H9 (cell line): ENCODE measurements around the gene PDIA3. TPM values are rescaled to one million over a fixed set of nuclear protein-coding genes. Genes with fewer than 3 reads are reported as not detected.
A peak's percentile ranks its signal among the peaks of the same experiment; 100 is the strongest.
"Not testable (repeated sequence)": the region's sequence is repeated elsewhere in the genome, so short reads cannot be mapped to it uniquely, and the experiment has no call there.

Experiments
- DNase-seq: peaks from one replicate; pipeline ENCODE4 v3.0.0-alpha.2; 2017
- H2AFZ ChIP-seq: one replicate; pipeline ENCODE4 v1.6.1; 2013; ENCODE audit warnings: mild to moderate bottlenecking, low read length, control low read depth, moderate library complexity
- H2AK5ac ChIP-seq: 2 replicates; pipeline ENCODE4 v1.6.1; 2013; ENCODE audit warnings: low read length, control low read depth, mixed read lengths; ENCODE audit not compliant: insufficient read length
- H2BK120ac ChIP-seq: one replicate; pipeline ENCODE4 v1.6.1; 2013; ENCODE audit warnings: low read depth, mild to moderate bottlenecking, low read length, control low read depth, inconsistent platforms; ENCODE audit not compliant: poor library complexity, severe bottlenecking
- H2BK12ac ChIP-seq: 2 replicates; pipeline ENCODE4 v1.6.1; 2013; ENCODE audit warnings: low read length, control low read depth, mixed read lengths, low read depth; ENCODE audit not compliant: insufficient read length
- H2BK15ac ChIP-seq: 2 replicates; pipeline ENCODE4 v1.6.1; 2013; ENCODE audit warnings: low read depth, low read length, control low read depth
- H2BK20ac ChIP-seq: one replicate; pipeline ENCODE4 v1.6.1; 2013; ENCODE audit warnings: low read depth, mild to moderate bottlenecking, low read length, control low read depth, inconsistent platforms; ENCODE audit not compliant: poor library complexity, severe bottlenecking
- H2BK5ac ChIP-seq: 2 replicates; pipeline ENCODE4 v1.6.1; 2013; ENCODE audit warnings: low read length, control low read depth, mixed read lengths; ENCODE audit not compliant: insufficient read length
- H3K14ac ChIP-seq: 2 replicates; pipeline ENCODE4 v1.6.1; 2013; ENCODE audit warnings: low read length, control low read depth; ENCODE audit not compliant: insufficient read depth
- H3K18ac ChIP-seq: 2 replicates; pipeline ENCODE4 v1.6.1; 2013; ENCODE audit warnings: low read depth, mild to moderate bottlenecking, mixed read lengths, low read length, control low read depth; ENCODE audit not compliant: insufficient read length
- H3K23ac ChIP-seq: 2 replicates; pipeline ENCODE4 v1.6.1; 2013; ENCODE audit warnings: low read length, control low read depth, mixed read lengths, low read depth; ENCODE audit not compliant: insufficient read length
- H3K23me2 ChIP-seq: 2 replicates; pipeline ENCODE4 v1.6.1; 2013; ENCODE audit warnings: low read depth, mild to moderate bottlenecking, mixed read lengths, low read length, control low read depth; ENCODE audit not compliant: insufficient read length, poor library complexity, severe bottlenecking
- H3K27ac ChIP-seq: 2 replicates; pipeline ENCODE4 v1.5.1; 2013; ENCODE audit warnings: low read length, control low read depth, mixed read lengths, low read depth; ENCODE audit not compliant: insufficient read length
- H3K27me3 ChIP-seq: 2 replicates; pipeline ENCODE4 v1.6.1; 2013; ENCODE audit warnings: low read length, control low read depth, inconsistent platforms; ENCODE audit not compliant: insufficient read depth
- H3K4ac ChIP-seq: 2 replicates; pipeline ENCODE4 v1.6.1; 2013; ENCODE audit warnings: low read depth, mild to moderate bottlenecking, control low read depth, inconsistent platforms, low read length, moderate library complexity
- H3K4me1 ChIP-seq: 2 replicates; pipeline ENCODE4 v1.6.1; 2013; ENCODE audit warnings: low read length, control low read depth, inconsistent platforms; ENCODE audit not compliant: insufficient read depth
- H3K4me2 ChIP-seq: 2 replicates; pipeline ENCODE4 v1.6.1; 2013; ENCODE audit warnings: low read length, control low read depth, mixed read lengths; ENCODE audit not compliant: insufficient read length, insufficient read depth
- H3K56ac ChIP-seq: 2 replicates; pipeline ENCODE4 v1.6.1; 2013; ENCODE audit warnings: low read depth, mild to moderate bottlenecking, mixed read lengths, low read length, control low read depth; ENCODE audit not compliant: insufficient read length
- H3K79me1 ChIP-seq: 2 replicates; pipeline ENCODE4 v1.6.1; 2013; ENCODE audit warnings: low read depth, mild to moderate bottlenecking, moderate library complexity, low read length, control low read depth, inconsistent platforms; ENCODE audit not compliant: insufficient read depth, poor library complexity, severe bottlenecking
- H3K79me2 ChIP-seq: 2 replicates; pipeline ENCODE4 v1.6.1; 2013; ENCODE audit warnings: low read length, control low read depth, inconsistent platforms; ENCODE audit not compliant: insufficient read depth
- H3K9ac ChIP-seq: 2 replicates; pipeline ENCODE4 v1.6.1; 2013; ENCODE audit warnings: low read length, control low read depth, mixed read lengths; ENCODE audit not compliant: insufficient read length; ENCODE audit errors: extremely low read depth
- H3K9me3 ChIP-seq: one replicate; pipeline ENCODE4 v1.6.1; 2013; ENCODE audit warnings: low read depth, low read length, inconsistent platforms; ENCODE audit not compliant: control insufficient read depth
- H3T11ph ChIP-seq: one replicate; pipeline ENCODE4 v1.6.1; 2013; ENCODE audit warnings: mild to moderate bottlenecking, low read length, control low read depth, inconsistent platforms
- H4K20me1 ChIP-seq: one replicate; pipeline ENCODE4 v1.6.1; 2013; ENCODE audit not compliant: control insufficient read depth, insufficient read length, insufficient read depth
- H4K5ac ChIP-seq: 2 replicates; pipeline ENCODE4 v1.6.1; 2013; ENCODE audit warnings: low read depth, mild to moderate bottlenecking, mixed read lengths, low read length, control low read depth; ENCODE audit not compliant: insufficient read length
- H4K8ac ChIP-seq: replicated peaks from 2 replicates; pipeline ENCODE4 v1.6.1; 2013; ENCODE audit warnings: low read length, control low read depth, mixed read lengths, low read depth; ENCODE audit not compliant: insufficient read length
- H4K91ac ChIP-seq: 2 replicates; pipeline ENCODE4 v1.6.1; 2013; ENCODE audit warnings: low read depth, mild to moderate bottlenecking, moderate library complexity, mixed read lengths, low read length, control low read depth; ENCODE audit not compliant: insufficient read length
- H3K27ac Mint-ChIP-seq, 3 experiments: 2 replicates in 2 of 3; 3 replicates in 1 of 3; pipeline ENCODE4 v1.8.0; 2020 to 2021; ENCODE audit warnings: mixed read lengths in 3 of 3, mild to moderate bottlenecking in 1 of 3, moderate library complexity in 1 of 3
- H3K27me3 Mint-ChIP-seq: 2 replicates; pipeline ENCODE4 v1.8.0; 2021; ENCODE audit warnings: low read depth, mild to moderate bottlenecking, moderate library complexity, mixed read lengths
- H3K36me3 Mint-ChIP-seq, 3 experiments: 2 replicates in 2 of 3; 3 replicates in 1 of 3; pipeline ENCODE4 v1.8.0; 2020 to 2021; ENCODE audit warnings: low read depth in 3 of 3, mixed read lengths in 3 of 3; ENCODE audit not compliant: insufficient read depth in 1 of 3
- H3K4me1 Mint-ChIP-seq, 2 experiments: 2 replicates each; pipeline ENCODE4 v1.8.0; 2020; ENCODE audit warnings: mixed read lengths in 2 of 2
- H3K4me3 Mint-ChIP-seq, 2 experiments: 2 replicates in 1 of 2; 3 replicates in 1 of 2; pipeline ENCODE4 v1.8.0; 2020 to 2021; ENCODE audit warnings: mild to moderate bottlenecking in 2 of 2, mixed read lengths in 2 of 2, moderate library complexity in 1 of 2
- H3K9me3 Mint-ChIP-seq, 2 experiments: 2 replicates in 1 of 2; 3 replicates in 1 of 2; pipeline ENCODE4 v1.8.0; 2020; ENCODE audit warnings: mild to moderate bottlenecking in 2 of 2, mixed read lengths in 2 of 2, moderate library complexity in 1 of 2
- WGBS: extraction: QIAGEN DNeasy Blood & Tissue Kit; methylation state at CpG from one replicate; pipeline ENCODE4 v1.1.7; 2013; ENCODE audit warnings: missing lambda C conversion rate, low lambda C conversion rate, mixed read lengths; ENCODE audit not compliant: insufficient read length; ENCODE audit errors: extremely low coverage; 5-methylcytosine and 5-hydroxymethylcytosine counted together
- total RNA-seq: library from RNA; stranded (reverse); gene quantifications from 2 replicates; pipeline ENCODE4 v1.2.1, GENCODE V29; 2021
- TF ChIP-seq, protein P1 (sequence below): fragments of 200-600 bp; sonication (generic); conservative IDR thresholded peaks from 3 replicates; pipeline ENCODE4 v1.8.0; 2021; ENCODE audit warnings: antibody characterized with exemption, mild to moderate bottlenecking

The PDIA3 gene
- total RNA-seq, 1 experiment from 2014 or later = 524 TPM

DNA sequence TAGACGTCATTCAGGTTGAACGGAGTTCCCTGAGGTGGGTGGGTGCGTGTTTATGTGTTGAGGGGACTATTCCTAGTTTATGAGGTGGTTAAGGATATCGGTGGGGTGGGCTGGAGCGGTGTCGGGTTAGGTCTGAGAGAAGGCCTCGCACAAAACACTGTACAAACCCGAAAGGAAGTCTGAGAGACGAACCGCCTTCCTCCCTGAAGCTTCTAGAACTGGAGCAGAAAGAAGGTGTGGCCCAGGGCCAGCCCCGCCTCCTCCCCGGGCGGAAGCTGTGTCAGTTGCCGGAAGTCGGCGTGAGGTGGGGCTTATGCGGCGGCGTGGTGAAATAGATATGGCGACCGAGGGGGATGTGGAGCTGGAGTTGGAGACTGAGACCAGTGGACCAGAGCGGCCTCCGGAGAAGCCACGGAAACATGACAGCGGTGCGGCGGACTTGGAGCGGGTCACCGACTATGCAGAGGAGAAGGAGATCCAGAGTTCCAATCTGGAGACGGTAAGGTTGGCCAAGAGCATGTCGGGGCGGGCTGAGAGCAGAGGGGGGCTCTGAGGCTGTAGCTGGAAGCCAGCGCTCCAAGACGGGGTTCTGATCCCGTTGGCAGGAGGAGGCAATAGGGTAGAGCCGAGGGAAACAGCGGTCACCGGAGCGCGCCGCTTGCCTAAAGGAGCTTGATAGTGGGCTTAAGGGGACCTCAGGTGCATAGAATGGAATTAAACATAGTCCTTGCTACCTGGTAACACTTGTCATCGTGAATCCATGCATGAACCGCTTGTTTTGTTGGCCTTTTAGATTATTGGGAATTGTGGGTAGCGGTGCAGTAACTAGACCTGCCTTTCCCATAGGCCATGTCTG, 54.3 kb downstream of the PDIA3 start, which contains the start of gene HYPK:
Gene HYPK, plus strand, starts transcription at position 314 of the 856 bp plus-strand sequence. Its CDS starts 24 bp downstream, at position 338.
- Mint-ChIP-seq H3K36me3 (peaks cover 41 to 81% (median 55%) of the 10 kb centered on the region in 3 experiments), H3K27me3 (no peaks in the 10 kb centered on the region; the same call in 1 of the 2 replicates), H3K9me3 (no peaks in the 10 kb centered on the region), H3K4me1 (peaks cover 48 to 53% of the 10 kb centered on the region in 2 experiments), H3K4me3 (peak within 1 kb of the TSS; percentile 99), H3K27ac (peak within 1 kb of the TSS; percentile 97 to 100 (median 98))
- no peak within 1 kb of the TSS for H2BK120ac ChIP-seq
- no peak within 1 kb of the TSS for H4K8ac ChIP-seq
- no peak within 1 kb of the TSS for H2AFZ ChIP-seq
- TF ChIP-seq, protein P1, sequence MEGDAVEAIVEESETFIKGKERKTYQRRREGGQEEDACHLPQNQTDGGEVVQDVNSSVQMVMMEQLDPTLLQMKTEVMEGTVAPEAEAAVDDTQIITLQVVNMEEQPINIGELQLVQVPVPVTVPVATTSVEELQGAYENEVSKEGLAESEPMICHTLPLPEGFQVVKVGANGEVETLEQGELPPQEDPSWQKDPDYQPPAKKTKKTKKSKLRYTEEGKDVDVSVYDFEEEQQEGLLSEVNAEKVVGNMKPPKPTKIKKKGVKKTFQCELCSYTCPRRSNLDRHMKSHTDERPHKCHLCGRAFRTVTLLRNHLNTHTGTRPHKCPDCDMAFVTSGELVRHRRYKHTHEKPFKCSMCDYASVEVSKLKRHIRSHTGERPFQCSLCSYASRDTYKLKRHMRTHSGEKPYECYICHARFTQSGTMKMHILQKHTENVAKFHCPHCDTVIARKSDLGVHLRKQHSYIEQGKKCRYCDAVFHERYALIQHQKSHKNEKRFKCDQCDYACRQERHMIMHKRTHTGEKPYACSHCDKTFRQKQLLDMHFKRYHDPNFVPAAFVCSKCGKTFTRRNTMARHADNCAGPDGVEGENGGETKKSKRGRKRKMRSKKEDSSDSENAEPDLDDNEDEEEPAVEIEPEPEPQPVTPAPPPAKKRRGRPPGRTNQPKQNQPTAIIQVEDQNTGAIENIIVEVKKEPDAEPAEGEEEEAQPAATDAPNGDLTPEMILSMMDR = no peak
- no peak within 1 kb of the TSS for H3K23ac ChIP-seq
- no peak within 1 kb of the TSS for H3K18ac ChIP-seq
- H2AK5ac ChIP-seq = no peak within 1 kb of the TSS
- H3K4ac ChIP-seq = no peak within 1 kb of the TSS
- H2BK5ac ChIP-seq = no peak within 1 kb of the TSS
- no CpG with 5 or more reads among the region's 44 CpGs for WGBS
- H2BK15ac ChIP-seq = no peak within 1 kb of the TSS
- H3K79me2 ChIP-seq = no peaks in the 10 kb centered on the region
- H3K79me1 ChIP-seq = no peaks in the 10 kb centered on the region
- no peak within 1 kb of the TSS for H3K56ac ChIP-seq
- peak within 1 kb of the TSS; percentile 41; the same call in 1 of the 2 replicates for H3K14ac ChIP-seq
- DNase-seq = peak; percentile 87
- peak within 1 kb of the TSS; percentile 99 for H3K4me2 ChIP-seq
- H4K91ac ChIP-seq = no peak within 1 kb of the TSS
- no peaks in the 10 kb centered on the region for H3K27me3 ChIP-seq
- no peaks in the 10 kb centered on the region for H3K9me3 ChIP-seq
- peak within 1 kb of the TSS; percentile 82 for H3K9ac ChIP-seq
- no peaks in the 10 kb centered on the region for H4K20me1 ChIP-seq
- H3T11ph ChIP-seq = no peak within 1 kb of the TSS
- no peak within 1 kb of the TSS for H2BK12ac ChIP-seq
- H2BK20ac ChIP-seq = no peak within 1 kb of the TSS
- H3K4me1 ChIP-seq = peaks cover under 1% of the 10 kb centered on the region; the same call in 1 of the 2 replicates
- peaks cover 4% of the 10 kb centered on the region for H3K23me2 ChIP-seq
- H3K27ac ChIP-seq = no peak within 1 kb of the TSS
- no peak within 1 kb of the TSS for H4K5ac ChIP-seq

DNA sequence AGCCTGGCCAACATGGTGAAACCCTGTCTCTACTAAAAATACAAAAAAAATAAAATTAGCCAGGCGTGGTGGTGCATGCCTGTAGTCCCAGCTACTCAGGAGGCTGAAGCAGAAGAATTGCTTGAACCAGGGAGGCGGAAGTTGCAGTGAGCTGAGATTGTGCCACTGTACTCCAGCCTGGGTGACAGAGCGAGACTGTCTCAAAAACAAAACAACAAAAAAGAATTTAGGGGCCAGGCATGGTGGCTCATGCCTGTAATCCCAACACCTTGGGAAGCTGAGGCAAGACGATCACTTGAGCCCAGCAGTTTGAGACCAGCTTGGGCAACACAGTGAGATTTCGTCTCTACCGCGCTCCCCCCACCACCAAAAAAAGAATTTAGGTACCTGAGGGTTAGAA, 56.4 kb downstream of the PDIA3 start:
- not testable (repeated sequence) for H2BK12ac ChIP-seq, H3K4me2 ChIP-seq, H3K4me3 Mint-ChIP-seq, H4K20me1 ChIP-seq, H2BK120ac ChIP-seq, H3K23ac ChIP-seq, H3K9me3 Mint-ChIP-seq, H3K9me3 ChIP-seq, H2AK5ac ChIP-seq, DNase-seq, H3K79me2 ChIP-seq, H2BK5ac ChIP-seq, H3K4me1 ChIP-seq, H3K23me2 ChIP-seq, H2AFZ ChIP-seq, H4K91ac ChIP-seq, H3K79me1 ChIP-seq, H3K9ac ChIP-seq, H4K8ac ChIP-seq, H3T11ph ChIP-seq, H3K27me3 ChIP-seq, H3K4ac ChIP-seq, H3K18ac ChIP-seq, H3K56ac ChIP-seq, H3K27ac Mint-ChIP-seq, H2BK15ac ChIP-seq, H3K14ac ChIP-seq, H3K27ac ChIP-seq, H3K27me3 Mint-ChIP-seq, H4K5ac ChIP-seq, H2BK20ac ChIP-seq
- WGBS = no CpG with 5 or more reads among the region's 7 CpGs
- Mint-ChIP-seq H3K36me3 (peaks cover 51 to 84% (median 65%) of the 10 kb centered on the region in 3 experiments), H3K4me1 (peaks cover 31 to 34% of the 10 kb centered on the region in 2 experiments)
